ENCODE measurements around the gene TRMT1. TPM values are rescaled to one million over a fixed set of nuclear protein-coding genes. Genes with fewer than 3 reads are reported as not detected.

TRMT1 gene
- total RNA-seq, 2 experiments from 2014 or later, result 29.4 to 29.7 TPM

DNA sequence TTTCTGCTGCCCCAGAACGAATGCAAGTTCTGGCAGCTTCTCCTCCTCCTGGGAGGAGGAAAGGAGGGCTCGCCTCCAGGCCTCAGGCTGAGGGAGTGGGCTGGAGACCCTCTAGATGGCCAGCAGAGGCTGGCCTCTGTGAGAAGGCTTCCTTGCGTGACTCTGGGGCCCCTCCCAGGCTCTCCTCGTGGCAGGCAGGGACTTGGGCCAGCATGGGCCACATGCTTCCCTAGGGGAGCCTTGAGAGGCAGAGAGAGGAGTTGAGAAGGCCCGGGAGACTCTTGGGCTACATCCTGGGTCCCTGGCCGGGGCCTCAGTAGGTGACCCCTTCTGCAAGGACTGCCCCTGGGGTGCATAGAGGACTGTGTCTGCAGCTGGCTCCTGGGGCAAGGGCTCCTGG is 39.8 kb downstream of the TRMT1 start:
- Mint-ChIP-seq H3K4me1 (no peaks in the 10 kb centered on the region), H3K4me3 (no peak overlapping the region), H3K27ac (no peak overlapping the region), H3K27me3 (no peaks in the 10 kb centered on the region), H3K36me3 (ENCODE audit: low read depth) (no peaks in the 10 kb centered on the region), H3K9me3 (no peaks in the 10 kb centered on the region)
- ChIA-PET CTCF (interaction anchor here (2.2 kb wide), 1 partner anchor 16 kb away, joined by 6 read pairs; no protein-coding TSS in a partner anchor), POLR2A (no interaction called here)
- no peak for DNase-seq

DNA sequence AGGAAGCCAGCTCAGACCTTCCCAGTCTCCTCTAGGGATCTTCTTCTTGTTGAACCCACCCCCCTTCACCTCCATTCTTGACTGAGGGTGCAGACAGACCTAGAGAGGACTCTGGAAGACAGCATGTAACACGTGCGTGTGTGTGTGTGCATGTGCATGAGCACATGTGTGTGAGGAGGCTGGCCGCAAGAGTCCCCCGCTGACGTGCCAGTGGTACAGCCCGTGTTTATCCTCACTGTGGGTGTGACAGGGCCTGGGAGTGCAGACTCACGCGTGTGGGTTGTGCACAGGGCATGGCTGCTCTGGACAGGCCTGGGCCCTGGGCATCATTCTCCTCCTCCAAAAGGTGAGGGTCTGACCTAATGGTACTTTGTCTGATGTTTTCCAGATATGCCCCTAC is 40.2 kb downstream of the TRMT1 start:
- Mint-ChIP-seq H3K27me3 (no peaks in the 10 kb centered on the region), H3K36me3 (ENCODE audit: low read depth) (no peaks in the 10 kb centered on the region), H3K4me1 (no peaks in the 10 kb centered on the region), H3K27ac (no peak overlapping the region), H3K9me3 (no peaks in the 10 kb centered on the region), H3K4me3 (no peak overlapping the region)
- POLR2A ChIA-PET, result no interaction called here
- CTCF ChIA-PET, result no interaction called here
- no peak for DNase-seq

DNA sequence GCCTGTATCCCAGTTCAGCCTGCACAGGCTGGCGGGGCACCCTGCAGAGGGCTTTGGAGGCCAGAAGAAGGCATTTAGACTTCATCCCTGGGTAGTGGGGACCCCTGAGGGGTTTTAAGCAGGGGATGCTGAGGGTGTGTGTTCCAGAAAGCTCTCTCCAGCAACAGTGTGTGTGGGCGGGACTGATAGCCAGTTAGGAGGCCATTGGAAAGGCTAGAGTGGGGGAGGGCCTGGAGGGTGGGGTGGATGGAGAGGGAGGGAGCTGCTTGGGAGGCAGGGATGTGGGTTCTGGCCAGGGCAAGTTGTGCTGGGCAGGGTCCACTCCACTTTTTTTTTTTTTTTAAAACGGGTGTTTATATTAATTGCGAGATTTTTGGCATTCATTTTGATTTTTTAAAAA is 42.2 kb downstream of the TRMT1 start:
- DNase-seq, result no peak
- Mint-ChIP-seq H3K4me3 (no peak overlapping the region), H3K36me3 (ENCODE audit: low read depth) (no peaks in the 10 kb centered on the region), H3K27me3 (no peaks in the 10 kb centered on the region), H3K27ac (no peak overlapping the region), H3K9me3 (no peaks in the 10 kb centered on the region), H3K4me1 (no peaks in the 10 kb centered on the region)
- ChIA-PET CTCF (interaction anchor here (1.1 to 1.9 kb wide), 2 partner anchors 13 to 109 kb away, joined by 3 to 9 read pairs; no protein-coding TSS in a partner anchor), POLR2A (no interaction called here)

DNA sequence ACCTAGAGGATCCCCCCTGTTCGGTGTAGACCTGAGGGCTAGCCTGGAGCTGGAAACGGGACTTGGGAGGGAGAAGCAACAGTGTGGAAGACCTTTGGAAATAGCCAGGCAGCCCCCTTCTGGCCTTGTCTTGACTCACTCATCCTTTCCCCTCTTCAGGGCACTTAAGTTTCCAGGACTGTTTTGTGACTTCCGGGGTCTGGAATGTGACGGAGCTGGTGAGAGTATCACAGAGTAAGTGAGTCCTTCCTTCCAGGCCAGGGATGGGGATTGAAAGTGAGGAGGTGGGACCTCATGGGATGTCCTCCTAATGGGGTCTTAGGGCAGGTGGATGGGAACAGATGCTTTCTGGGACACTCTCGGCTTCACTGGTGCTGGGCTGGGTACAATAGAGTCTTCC is 43.3 kb downstream of the TRMT1 start:
- Mint-ChIP-seq H3K4me3 (no peak overlapping the region), H3K9me3 (no peaks in the 10 kb centered on the region), H3K27ac (no peak overlapping the region), H3K4me1 (no peaks in the 10 kb centered on the region), H3K36me3 (ENCODE audit: low read depth) (no peaks in the 10 kb centered on the region), H3K27me3 (no peaks in the 10 kb centered on the region)
- no peak for DNase-seq
- POLR2A ChIA-PET, result no interaction called here
- CTCF ChIA-PET, result interaction anchor here (0.9 to 1.9 kb wide), 2 partner anchors 12 to 96 kb away, joined by 4 to 9 read pairs; no protein-coding TSS in a partner anchor

DNA sequence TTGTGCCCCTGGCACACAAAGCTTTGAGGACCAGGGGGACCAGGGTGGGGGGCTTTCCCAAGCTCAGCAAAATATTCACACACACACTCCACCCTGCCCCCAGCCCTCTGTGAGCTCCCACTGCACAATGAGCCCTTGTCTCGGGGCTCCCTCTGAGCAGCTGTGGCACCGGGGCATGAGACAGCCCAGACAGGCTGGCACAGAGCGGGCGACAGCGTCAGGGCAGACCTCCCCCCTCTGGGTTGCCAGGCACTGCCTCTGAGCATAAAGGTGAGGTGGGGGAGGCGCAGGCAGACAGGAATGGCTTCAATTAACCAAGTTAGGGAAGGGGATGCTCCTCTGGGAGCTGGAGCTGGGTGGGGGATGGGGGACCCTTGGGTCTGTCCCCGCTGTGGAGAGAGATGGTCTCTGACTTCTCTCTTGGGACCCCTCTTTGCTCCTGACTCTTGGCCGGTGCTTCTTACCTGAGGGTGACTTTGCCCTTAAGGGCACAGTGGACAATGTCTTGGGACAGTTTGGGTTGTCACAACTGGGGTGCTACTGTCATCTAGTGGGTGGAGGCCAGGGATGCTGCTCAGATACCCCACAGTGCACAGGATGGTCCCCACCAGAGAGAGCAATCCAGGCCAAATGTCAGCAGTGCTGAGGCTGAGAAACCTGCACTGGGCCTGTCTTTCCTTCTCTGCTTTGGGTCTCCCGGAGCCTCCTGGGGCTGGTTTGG is 44.2 kb downstream of the TRMT1 start:
- H3K4me1 Mint-ChIP-seq, result no peaks in the 10 kb centered on the region
- no peaks in the 10 kb centered on the region for H3K9me3 Mint-ChIP-seq

DNA sequence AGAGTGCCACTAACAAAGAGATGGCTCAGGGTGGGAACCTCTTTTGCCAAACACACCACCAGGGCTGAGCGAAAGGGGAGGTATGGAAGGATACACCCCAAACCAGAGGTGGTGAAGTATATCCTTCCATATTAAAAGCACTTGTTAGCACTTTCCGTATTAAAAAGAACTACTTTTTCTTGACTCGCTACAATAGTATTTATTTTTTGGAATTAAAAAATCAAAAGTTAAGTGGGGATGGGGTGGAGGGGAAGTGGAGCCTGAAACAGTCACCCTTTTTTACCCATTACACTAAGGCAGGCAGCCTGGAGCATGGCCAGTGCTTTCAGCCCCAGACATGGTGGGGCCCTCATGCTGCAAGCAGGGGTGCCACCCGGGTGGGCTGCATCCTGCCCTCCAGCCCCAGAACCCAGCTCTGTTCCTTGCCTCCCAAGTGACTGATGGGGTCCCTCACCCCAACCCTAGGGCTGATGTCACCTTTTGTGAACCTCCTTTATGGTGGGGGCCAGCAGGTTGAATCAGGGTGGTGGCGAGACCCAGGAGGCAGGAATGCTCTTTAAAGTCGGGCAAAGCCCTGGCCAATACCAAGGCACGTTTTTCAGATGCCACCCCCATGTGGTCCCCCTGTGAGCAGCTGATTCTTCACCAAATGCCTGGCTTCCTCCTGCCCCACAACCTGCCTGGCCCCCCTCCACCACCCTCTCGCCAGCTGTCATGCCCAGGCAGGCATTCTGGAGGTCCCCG is 44.9 kb downstream of the TRMT1 start:
- Mint-ChIP-seq H3K4me3 (no peak overlapping the region), H3K27ac (no peak overlapping the region), H3K36me3 (ENCODE audit: low read depth) (no peaks in the 10 kb centered on the region), H3K4me1 (no peaks in the 10 kb centered on the region), H3K27me3 (no peaks in the 10 kb centered on the region), H3K9me3 (no peaks in the 10 kb centered on the region)
- DNase-seq, result no peak
- CTCF ChIA-PET, result interaction anchor here (1.3 kb wide), 1 partner anchor 10 kb away, joined by 3 read pairs; no protein-coding TSS in a partner anchor
- POLR2A ChIA-PET, result no interaction called here

More for the DNA sequence above, 44.2 kb downstream of the TRMT1 start:
- Mint-ChIP-seq H3K27ac (no peak overlapping the region), H3K27me3 (no peaks in the 10 kb centered on the region), H3K4me3 (no peak overlapping the region), H3K36me3 (ENCODE audit: low read depth) (no peaks in the 10 kb centered on the region)
- POLR2A ChIA-PET, result no interaction called here
- CTCF ChIA-PET, result interaction anchor here (1.3 to 1.9 kb wide), 2 partner anchors 11 kb away, joined by 3 to 9 read pairs; no protein-coding TSS in a partner anchor
- DNase-seq, result no peak

DNA sequence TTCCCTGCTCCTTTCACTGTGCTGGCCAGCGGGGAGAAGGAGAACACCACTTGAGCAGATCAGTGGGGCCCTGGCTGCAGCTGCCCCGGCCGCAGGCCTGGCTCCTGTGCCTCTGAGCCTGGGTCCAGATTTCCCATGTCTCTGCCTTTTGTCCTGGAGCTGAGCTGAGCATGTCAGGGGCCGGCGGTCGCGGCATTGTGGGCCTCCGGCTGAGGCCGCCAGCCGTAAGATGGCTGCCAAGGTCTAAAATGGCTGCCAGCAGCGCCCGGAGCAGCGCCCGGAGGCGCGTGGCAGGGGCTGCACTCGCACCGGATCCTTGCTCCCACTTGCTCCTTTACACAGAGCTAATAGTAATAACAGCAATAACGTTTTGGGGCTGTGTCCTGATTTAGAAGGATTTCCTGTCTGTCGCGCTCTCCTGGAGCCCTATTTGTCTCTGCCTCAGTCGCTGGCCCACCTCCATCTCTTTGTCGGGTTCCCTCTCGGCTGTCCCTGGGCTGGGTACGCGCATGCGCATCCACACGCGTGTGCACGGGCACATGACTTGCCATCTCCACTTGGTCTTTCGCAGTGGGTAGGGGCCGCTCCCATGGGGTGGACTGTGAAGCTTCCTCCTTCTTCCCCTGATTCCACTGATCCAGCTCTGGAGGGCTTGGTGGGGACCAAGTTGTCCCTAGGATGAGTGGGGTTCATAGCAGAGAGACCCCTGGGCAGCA is 46.0 kb downstream of the TRMT1 start:
- CTCF ChIA-PET, result interaction anchor here (1.3 to 1.5 kb wide), 2 partner anchors 9 kb away, joined by 3 to 6 read pairs; no protein-coding TSS in a partner anchor
- H3K9me3 Mint-ChIP-seq, result no peaks in the 10 kb centered on the region
- no peak overlapping the region for H3K27ac Mint-ChIP-seq
- DNase-seq, result no peak
- H3K36me3 Mint-ChIP-seq (ENCODE audit: low read depth), result no peaks in the 10 kb centered on the region
- POLR2A ChIA-PET, result interaction anchor here (1.2 kb wide), 1 partner anchor 12 kb away, joined by 3 read pairs; no protein-coding TSS in a partner anchor
- H3K27me3 Mint-ChIP-seq, result no peaks in the 10 kb centered on the region
- no peaks in the 10 kb centered on the region for H3K4me1 Mint-ChIP-seq
- H3K4me3 Mint-ChIP-seq, result no peak overlapping the region

DNA sequence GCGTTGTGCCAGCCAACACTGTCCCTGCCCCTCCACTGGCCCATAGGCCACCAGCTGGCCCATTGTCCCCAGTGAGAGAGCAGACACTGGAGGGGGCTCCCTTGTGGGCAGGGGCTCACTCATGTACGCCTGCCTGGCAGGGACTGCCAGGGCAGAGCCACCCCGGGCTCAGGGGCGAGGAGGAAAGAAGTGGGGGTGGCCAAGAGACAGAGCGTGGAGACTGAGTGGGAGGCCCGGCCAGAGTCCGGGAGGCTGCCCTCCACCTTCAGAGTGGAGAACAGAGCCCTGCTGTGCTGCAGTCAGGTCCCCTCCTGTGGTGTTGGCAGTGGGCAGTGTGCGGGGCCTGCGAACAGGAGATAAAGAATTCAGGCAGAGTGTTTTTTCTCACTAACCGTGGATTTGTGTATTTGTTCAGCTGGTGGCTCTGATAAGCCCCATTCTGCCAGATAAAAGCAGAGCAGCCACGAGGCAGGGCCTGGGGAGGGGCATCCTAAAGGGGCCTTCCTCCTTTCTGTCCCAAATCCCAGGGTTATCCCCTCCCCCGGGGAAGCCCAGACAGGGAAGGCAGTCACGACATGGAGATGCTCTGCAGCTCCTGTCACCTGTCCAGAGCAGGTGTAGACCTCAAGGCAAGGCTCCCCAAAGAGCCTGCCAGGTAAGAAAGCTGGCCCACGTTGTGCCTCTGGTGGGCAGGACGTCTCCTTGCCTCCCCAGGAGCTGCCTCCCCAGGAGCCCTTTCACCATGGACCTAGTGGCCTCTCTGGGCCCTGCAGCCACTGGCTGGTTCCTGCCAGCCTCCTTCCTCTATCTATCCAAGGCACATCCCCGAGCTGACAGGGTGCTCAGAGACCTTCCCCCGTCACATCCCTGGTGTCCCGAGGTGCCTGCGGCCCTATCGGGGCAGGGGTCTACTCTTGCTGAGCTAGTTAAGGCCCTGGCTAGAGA is 46.9 kb downstream of the TRMT1 start:
- DNase-seq, result no peak
- Mint-ChIP-seq H3K27me3 (no peaks in the 10 kb centered on the region), H3K9me3 (no peaks in the 10 kb centered on the region), H3K36me3 (ENCODE audit: low read depth) (no peaks in the 10 kb centered on the region), H3K4me1 (no peaks in the 10 kb centered on the region), H3K4me3 (no peak overlapping the region), H3K27ac (no peak overlapping the region)
- ChIA-PET CTCF (interaction anchor here (1.5 kb wide), 1 partner anchor 8 kb away, joined by 6 read pairs; no protein-coding TSS in a partner anchor), POLR2A (interaction anchor here (1.2 kb wide), 1 partner anchor 11 kb away, joined by 3 read pairs; no protein-coding TSS in a partner anchor)

DNA sequence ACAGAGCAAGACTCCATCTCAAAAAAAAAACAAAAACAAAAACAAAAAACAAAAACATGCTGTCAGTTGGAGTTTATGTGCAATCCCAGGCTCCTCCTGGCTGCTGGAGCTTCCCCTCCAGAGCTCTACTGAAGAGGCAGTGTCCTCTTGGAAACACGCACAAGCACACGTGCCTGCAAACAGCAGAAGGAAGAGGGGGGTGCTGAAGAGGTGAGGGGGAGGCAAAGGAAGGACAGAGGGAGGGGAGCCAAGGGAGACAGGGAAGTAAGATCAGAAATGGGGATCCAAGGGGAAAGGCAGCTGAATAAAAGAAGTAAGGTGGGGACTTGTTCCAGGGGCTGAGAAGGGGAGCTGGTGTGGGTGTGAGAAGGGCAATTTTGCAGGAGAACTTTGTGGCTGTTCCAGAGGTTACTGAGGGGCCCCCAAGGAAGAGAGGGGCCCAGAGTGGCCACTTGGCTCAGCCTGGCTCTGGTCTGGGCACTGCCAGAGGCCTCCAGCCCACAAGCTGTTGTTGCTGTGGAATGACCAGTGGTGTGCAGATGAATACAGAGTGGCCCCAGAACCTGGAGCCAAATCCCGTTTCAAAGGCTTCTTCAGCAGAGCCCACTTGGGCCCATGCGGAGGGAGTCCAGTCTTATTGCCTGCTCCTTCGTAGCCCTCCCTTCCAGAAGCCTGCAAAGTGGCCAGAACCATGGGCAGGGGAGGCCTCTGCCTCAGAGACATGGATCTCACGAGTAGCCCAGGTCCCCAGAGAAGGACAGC is 48.3 kb downstream of the TRMT1 start:
- Mint-ChIP-seq H3K36me3 (ENCODE audit: low read depth) (no peaks in the 10 kb centered on the region), H3K4me3 (no peak overlapping the region), H3K4me1 (no peaks in the 10 kb centered on the region), H3K27ac (no peak overlapping the region), H3K9me3 (no peaks in the 10 kb centered on the region), H3K27me3 (peaks cover 5% of the 10 kb centered on the region)
- no peak for DNase-seq
- ChIA-PET CTCF (interaction anchor here (0.5 to 1.1 kb wide), 3 partner anchors 25 to 96 kb away, joined by 3 read pairs; no protein-coding TSS in a partner anchor), POLR2A (no interaction called here)

DNA sequence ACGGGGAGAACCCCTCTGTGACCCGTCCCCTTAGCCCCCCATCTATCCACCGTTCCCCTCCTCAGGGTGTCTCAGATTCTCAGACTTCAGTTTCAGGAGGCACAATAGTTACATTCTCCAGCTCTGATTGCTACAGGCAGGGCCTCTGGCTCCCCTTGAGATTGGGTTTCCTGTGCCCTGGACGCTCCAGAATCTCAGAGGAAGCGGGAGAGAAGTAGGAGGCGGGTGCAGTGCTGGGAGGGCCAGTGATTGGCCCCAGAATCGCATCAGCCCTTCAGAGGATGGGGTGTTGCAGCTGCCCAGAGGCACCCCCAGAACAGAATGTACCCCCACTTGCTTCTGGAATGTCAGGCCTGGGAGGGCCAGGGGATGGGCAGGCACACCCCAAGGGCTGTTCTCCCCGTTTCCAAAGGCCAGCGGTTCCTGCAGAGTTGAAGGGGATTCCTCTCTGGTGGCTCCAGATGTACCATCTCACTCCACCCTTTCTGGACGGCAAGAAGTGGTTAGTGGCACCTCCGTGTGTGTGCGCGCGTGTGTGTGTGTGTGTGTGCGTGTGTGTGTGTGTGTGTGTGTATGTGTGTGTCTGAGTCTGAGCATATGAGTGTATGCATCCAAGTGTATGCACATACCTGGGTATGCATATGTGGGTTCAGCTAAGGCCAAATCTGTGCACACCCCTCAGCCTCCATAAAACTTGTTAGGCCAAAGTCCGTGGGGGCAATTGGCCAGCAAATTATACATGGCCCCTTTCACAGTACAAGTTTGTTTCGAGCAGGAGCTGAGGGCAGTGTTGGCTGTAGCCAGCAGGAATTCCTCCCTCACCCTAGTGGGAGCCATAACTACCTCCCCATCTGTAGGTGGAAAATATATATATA is 49.4 kb downstream of the TRMT1 start:
- H3K4me3 Mint-ChIP-seq, result no peak overlapping the region
- H3K27ac Mint-ChIP-seq, result no peak overlapping the region
- no peak for DNase-seq
- H3K4me1 Mint-ChIP-seq, result no peaks in the 10 kb centered on the region
- POLR2A ChIA-PET, result no interaction called here
- CTCF ChIA-PET, result no interaction called here
- no peaks in the 10 kb centered on the region for H3K36me3 Mint-ChIP-seq (ENCODE audit: low read depth)
- no peaks in the 10 kb centered on the region for H3K9me3 Mint-ChIP-seq
- peaks cover 14% of the 10 kb centered on the region for H3K27me3 Mint-ChIP-seq

DNA sequence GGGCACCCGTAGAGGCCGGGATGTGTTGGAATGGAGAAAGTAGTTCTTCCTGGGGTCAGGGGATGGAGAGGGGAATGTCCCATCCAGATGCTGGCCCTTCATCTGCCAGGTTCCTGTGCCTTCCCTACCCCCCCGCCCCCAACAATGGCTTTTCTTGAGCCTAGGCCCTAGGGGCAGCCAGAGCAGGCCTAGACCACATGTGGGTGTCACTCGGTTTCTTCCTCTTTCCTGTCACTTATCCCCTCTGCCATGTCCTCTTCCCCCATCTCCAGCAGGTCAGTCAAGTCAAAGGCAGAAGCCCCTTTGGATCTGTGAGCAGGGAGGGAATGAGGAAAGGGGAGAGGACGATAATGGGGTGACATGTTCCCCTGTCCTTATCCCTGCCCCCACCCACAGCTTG is 50.3 kb downstream of the TRMT1 start:
- no peaks in the 10 kb centered on the region for H3K9me3 Mint-ChIP-seq
- no peak overlapping the region for H3K4me3 Mint-ChIP-seq
- POLR2A ChIA-PET, result no interaction called here
- H3K36me3 Mint-ChIP-seq (ENCODE audit: low read depth), result no peaks in the 10 kb centered on the region
- no peak for DNase-seq
- H3K27ac Mint-ChIP-seq, result no peak overlapping the region
- peaks cover 21% of the 10 kb centered on the region for H3K27me3 Mint-ChIP-seq
- CTCF ChIA-PET, result no interaction called here
- H3K4me1 Mint-ChIP-seq, result peaks cover 3% of the 10 kb centered on the region
